GM13977 (cell line): ENCODE results near the gene CENPE.
"Not testable (repeated sequence)": the region's sequence is repeated elsewhere in the genome, so short reads cannot be mapped to it uniquely, and the experiment has no call there.

ENCODE experiments used
- DNase-seq: peaks from one replicate; pipeline ENCODE4 v3.0.0; 2012; ENCODE audit warnings: low spot score
- CTCF ChIP-seq: IDR thresholded peaks from 2 replicates; pipeline ENCODE4 v1.5.1; 2012; ENCODE audit warnings: mild to moderate bottlenecking, control low read depth; ENCODE audit not compliant: insufficient read depth; ENCODE audit errors: extremely low read depth, missing control alignments
- in situ Hi-C: fragments of 300-500 bp; cut with MboI; formaldehyde crosslinking; loops from one replicate; pipeline ENCODE4 v1.12.0; 2022; ENCODE audit warnings: low sequenced_read_pairs, low pct_unique_long_range_greater_than_20kb, mixed read lengths, inconsistent platforms; ENCODE audit not compliant: unreplicated experiment

Gene CENPE, protein sequence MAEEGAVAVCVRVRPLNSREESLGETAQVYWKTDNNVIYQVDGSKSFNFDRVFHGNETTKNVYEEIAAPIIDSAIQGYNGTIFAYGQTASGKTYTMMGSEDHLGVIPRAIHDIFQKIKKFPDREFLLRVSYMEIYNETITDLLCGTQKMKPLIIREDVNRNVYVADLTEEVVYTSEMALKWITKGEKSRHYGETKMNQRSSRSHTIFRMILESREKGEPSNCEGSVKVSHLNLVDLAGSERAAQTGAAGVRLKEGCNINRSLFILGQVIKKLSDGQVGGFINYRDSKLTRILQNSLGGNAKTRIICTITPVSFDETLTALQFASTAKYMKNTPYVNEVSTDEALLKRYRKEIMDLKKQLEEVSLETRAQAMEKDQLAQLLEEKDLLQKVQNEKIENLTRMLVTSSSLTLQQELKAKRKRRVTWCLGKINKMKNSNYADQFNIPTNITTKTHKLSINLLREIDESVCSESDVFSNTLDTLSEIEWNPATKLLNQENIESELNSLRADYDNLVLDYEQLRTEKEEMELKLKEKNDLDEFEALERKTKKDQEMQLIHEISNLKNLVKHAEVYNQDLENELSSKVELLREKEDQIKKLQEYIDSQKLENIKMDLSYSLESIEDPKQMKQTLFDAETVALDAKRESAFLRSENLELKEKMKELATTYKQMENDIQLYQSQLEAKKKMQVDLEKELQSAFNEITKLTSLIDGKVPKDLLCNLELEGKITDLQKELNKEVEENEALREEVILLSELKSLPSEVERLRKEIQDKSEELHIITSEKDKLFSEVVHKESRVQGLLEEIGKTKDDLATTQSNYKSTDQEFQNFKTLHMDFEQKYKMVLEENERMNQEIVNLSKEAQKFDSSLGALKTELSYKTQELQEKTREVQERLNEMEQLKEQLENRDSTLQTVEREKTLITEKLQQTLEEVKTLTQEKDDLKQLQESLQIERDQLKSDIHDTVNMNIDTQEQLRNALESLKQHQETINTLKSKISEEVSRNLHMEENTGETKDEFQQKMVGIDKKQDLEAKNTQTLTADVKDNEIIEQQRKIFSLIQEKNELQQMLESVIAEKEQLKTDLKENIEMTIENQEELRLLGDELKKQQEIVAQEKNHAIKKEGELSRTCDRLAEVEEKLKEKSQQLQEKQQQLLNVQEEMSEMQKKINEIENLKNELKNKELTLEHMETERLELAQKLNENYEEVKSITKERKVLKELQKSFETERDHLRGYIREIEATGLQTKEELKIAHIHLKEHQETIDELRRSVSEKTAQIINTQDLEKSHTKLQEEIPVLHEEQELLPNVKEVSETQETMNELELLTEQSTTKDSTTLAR (N-terminal part only)

GRCh38 chr4:103198111-103198765 lies at the start of gene CENPE:
Gene CENPE, minus strand, starts transcription at chr4:103198343. Its CDS starts 24 bp downstream, at chr4:103198319.
- in situ Hi-C loops: no loop called here
- no peak for TF ChIP-seq CTCF
- DNase-seq: peak; percentile 80

- DNase-seq: no peak
- TF ChIP-seq CTCF: no peak
- in situ Hi-C loops: no loop called here
Observed at GRCh38 chr4:103244251-103244650, 46.1 kb upstream of the CENPE start.

DNA sequence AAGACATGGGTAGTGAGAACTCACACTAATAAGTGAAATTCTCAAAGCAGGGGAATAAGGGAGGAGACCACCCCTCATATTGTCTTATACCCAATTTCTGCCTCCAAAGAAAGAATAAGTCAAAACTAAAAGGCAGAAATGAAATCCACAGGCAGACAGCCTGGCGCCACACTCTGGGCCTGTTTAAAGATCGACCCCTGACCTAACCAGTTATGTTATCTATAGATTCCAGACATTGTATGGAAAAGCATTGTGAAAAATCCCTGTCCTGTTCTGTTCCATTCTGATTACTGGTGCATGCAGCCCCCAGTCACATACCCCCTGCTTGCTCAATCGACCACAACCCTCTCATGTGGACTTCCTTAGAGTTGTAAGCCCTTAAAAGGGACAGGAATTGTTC lies 32.8 kb upstream of the CENPE start:
- DNase-seq, in situ Hi-C loops: not testable (repeated sequence)

DNA sequence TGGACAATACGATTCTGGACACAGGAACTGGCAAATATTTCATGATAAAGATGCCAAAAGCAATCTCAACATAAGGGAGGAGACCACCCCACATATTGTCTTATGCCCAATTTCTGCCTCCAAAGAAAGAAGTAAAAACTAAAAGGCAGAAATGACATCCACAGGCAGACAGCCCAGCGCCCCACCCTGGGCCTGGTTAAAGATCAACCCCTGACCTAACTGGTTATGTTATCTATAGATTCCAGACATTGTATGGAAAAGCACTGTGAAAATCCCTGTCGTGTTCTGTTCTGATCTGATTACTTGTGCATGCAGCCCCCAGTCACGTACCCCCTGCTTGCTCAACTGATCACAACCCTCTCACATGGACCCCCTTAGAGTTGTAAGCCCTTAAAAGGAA lies 25.4 kb upstream of the CENPE start:
- DNase-seq, in situ Hi-C loops: not testable (repeated sequence)

DNA sequence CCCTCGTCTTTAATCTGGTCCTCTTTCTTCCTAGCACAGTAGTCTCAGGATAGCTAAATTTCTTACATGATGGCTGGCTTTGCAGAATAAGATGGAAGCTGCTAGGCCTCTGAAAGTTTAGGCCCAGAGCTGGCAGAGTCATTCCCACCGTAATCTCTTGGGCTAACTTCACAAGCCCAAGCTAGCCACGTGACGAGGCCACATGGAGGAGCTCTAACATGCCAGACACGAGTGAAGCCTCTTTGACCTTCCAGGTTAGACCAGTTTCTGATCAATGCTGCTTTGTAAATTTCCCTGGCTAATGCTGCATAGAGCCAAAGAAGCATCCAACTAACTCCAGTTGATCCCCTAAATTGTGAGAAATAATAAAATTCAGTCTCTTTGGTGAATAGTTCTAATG lies 9.5 kb upstream of the CENPE start:
- peak; percentile 20 for TF ChIP-seq CTCF
- in situ Hi-C loops: no loop called here
- no peak for DNase-seq

DNA sequence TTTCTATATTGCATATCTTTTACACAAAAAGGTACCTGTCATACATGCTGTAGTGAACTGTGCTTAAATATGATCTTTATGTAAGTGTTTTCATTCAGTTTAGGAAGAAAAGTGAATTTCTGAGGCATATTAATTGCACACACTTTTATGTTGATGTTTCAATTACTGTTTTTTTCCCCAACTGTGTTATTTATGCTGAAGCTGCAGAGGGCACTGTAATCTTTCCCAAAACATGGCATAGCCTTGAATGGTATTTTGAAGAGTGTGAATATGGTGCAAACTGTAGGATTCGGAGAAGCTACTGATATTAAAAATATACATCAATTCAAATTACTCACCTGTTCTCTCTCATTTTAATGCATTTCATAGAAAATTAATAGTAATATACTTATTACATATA lies 6.0 kb upstream of the CENPE start:
- no peak for DNase-seq
- in situ Hi-C loops: no loop called here
- TF ChIP-seq CTCF: peak; percentile 19

- no peak for TF ChIP-seq CTCF
- in situ Hi-C loops: no loop called here
- DNase-seq: no peak
Observed at GRCh38 chr4:103201724-103202123, 3.6 kb upstream of the CENPE start.
